HCT116 (cell line): ENCODE results near the gene TLCD3A.

Experiments used
- CBX3 ChIP-seq: IDR thresholded peaks from 2 replicates; pipeline ENCODE4 v1.6.1; 2012; ENCODE audit warnings: low read depth
- EZH2 ChIP-seq: fragments of 200-600 bp; sonication (generic); IDR thresholded peaks from 2 replicates; pipeline ENCODE4 v1.6.1; 2017; ENCODE audit warnings: antibody characterized with exemption, mixed run types
- EZH2phosphoT487 ChIP-seq: fragments of 200-600 bp; IDR thresholded peaks from 2 replicates; pipeline ENCODE4 v1.6.1; 2018; ENCODE audit warnings: antibody characterized with exemption, borderline replicate concordance
- JUND ChIP-seq: IDR thresholded peaks from 2 replicates; pipeline ENCODE4 v1.6.1; 2012
- POLR2A ChIP-seq: IDR thresholded peaks from 2 replicates; pipeline ENCODE4 v1.7.0; 2011; ENCODE audit warnings: borderline replicate concordance; ENCODE audit not compliant: insufficient read depth, insufficient read length; ENCODE audit errors: extremely low read depth
- POLR2AphosphoS5 ChIP-seq: IDR thresholded peaks from 2 replicates; pipeline ENCODE4 v1.6.1; 2011; ENCODE audit warnings: mild to moderate bottlenecking, low read depth, low read length, moderate library complexity
- RAD21 ChIP-seq: IDR thresholded peaks from 2 replicates; pipeline ENCODE4 v1.6.1; 2012; ENCODE audit warnings: low read depth, mild to moderate bottlenecking
- SIN3A ChIP-seq: IDR thresholded peaks from 2 replicates; pipeline ENCODE4 v1.6.1; 2012; ENCODE audit warnings: low read depth
- SRF ChIP-seq: IDR thresholded peaks from 2 replicates; pipeline ENCODE4 v1.6.1; 2012; ENCODE audit warnings: low read depth
- YY1 ChIP-seq: IDR thresholded peaks from 2 replicates; pipeline ENCODE4 v1.6.1; 2011; ENCODE audit warnings: low read length, low read depth, moderate library complexity, mild to moderate bottlenecking; ENCODE audit not compliant: insufficient replicate concordance; ENCODE audit errors: extremely low read depth
- TF ChIP-seq, protein P1 (sequence below), 3 experiments: fragments of 200-600 bp in 1 of 3; sonication (generic) in 1 of 3; IDR thresholded peaks in 2 of 3; conservative IDR thresholded peaks in 1 of 3; 2 replicates each; pipeline ENCODE4 v1.5.1; 2012 to 2017; ENCODE audit warnings: low read depth in 2 of 3, low read length in 2 of 3, antibody characterized with exemption in 1 of 3, borderline replicate concordance in 1 of 3, control low read depth in 1 of 3, mild to moderate bottlenecking in 1 of 3, mixed read lengths in 1 of 3, mixed run types in 1 of 3, moderate library complexity in 1 of 3; ENCODE audit not compliant: insufficient read depth in 1 of 3
- TF ChIP-seq, protein P2 (sequence below): IDR thresholded peaks from 2 replicates; pipeline ENCODE4 v1.6.1; 2011; ENCODE audit warnings: mild to moderate bottlenecking, low read length, moderate library complexity; ENCODE audit not compliant: insufficient replicate concordance; ENCODE audit errors: extremely low read depth

DNA sequence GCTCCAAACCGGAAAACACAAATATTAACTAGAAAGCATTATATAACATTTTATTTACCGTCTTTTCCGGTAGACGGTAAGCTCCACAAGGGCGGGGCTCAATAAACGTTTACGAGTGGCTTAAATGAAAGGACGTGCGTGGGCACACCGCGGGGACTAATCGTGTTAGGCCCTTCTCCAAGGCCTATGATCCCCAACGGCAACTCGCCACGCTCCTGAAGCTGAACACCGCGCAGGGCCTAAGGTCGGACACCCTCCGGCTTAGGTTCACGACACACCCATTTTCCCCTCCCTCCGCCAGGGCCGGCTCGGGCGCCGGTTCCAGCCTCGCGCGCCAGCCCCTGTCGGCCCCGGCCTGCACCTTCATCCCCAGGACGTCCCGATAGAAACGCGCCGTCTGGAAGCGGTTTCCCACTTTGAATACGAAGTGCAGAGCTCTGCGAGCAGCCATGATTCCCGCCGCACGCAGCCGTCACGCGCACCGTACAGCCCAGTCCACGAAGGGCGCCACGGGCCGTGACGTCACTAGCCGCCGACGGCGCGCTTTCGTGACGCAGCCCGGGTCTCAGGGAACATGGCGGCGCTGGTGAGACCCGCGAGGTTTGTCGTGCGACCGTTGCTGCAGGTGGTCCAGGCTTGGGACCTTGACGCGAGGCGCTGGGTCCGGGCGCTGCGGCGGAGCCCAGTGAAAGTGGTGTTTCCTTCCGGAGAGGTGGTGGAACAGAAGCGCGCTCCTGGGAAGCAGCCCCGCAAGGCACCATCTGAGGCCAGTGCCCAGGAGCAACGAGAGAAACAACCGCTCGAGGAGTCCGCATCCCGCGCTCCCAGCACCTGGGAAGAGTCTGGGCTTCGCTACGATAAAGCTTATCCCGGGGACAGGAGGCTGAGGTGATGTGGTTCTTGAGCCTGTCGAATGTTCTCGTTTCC lies 49.7 kb downstream of the TLCD3A start, which contains the start of the genes GLOD4 and MRM3:
- TF ChIP-seq EZH2 (no peak), YY1 (peak; percentile 97), POLR2AphosphoS5 (peak; percentile 92), CBX3 (peak; percentile 83), SRF (peak; percentile 97), JUND (no peak), SIN3A (peak; percentile 98), RAD21 (no peak), EZH2phosphoT487 (no peak), POLR2A (peak; percentile 80)
- TF ChIP-seq, protein P1, sequence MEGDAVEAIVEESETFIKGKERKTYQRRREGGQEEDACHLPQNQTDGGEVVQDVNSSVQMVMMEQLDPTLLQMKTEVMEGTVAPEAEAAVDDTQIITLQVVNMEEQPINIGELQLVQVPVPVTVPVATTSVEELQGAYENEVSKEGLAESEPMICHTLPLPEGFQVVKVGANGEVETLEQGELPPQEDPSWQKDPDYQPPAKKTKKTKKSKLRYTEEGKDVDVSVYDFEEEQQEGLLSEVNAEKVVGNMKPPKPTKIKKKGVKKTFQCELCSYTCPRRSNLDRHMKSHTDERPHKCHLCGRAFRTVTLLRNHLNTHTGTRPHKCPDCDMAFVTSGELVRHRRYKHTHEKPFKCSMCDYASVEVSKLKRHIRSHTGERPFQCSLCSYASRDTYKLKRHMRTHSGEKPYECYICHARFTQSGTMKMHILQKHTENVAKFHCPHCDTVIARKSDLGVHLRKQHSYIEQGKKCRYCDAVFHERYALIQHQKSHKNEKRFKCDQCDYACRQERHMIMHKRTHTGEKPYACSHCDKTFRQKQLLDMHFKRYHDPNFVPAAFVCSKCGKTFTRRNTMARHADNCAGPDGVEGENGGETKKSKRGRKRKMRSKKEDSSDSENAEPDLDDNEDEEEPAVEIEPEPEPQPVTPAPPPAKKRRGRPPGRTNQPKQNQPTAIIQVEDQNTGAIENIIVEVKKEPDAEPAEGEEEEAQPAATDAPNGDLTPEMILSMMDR (IDR thresholded peaks at IDR 0.05 in 2 of 3, conservative IDR thresholded peaks at IDR 0.05 in 1 of 3; ENCODE audit: borderline replicate concordance in 1 of 3, insufficient read depth in 1 of 3, low read depth in 2 of 3, low read length in 2 of 3), result 0 out of 6 replicates have a peak, but pooled peaks of 1 of the 3 experiments have one; percentile 15
- TF ChIP-seq, protein P2, sequence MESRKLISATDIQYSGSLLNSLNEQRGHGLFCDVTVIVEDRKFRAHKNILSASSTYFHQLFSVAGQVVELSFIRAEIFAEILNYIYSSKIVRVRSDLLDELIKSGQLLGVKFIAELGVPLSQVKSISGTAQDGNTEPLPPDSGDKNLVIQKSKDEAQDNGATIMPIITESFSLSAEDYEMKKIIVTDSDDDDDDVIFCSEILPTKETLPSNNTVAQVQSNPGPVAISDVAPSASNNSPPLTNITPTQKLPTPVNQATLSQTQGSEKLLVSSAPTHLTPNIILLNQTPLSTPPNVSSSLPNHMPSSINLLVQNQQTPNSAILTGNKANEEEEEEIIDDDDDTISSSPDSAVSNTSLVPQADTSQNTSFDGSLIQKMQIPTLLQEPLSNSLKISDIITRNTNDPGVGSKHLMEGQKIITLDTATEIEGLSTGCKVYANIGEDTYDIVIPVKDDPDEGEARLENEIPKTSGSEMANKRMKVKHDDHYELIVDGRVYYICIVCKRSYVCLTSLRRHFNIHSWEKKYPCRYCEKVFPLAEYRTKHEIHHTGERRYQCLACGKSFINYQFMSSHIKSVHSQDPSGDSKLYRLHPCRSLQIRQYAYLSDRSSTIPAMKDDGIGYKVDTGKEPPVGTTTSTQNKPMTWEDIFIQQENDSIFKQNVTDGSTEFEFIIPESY, result peak; percentile 35
